B cell (primary cell): ENCODE results near the gene MS4A7.

Source experiments
- CTCF ChIP-seq: fragments of 200-600 bp; IDR thresholded peaks from one replicate; pipeline ENCODE4 v1.8.0; 2022; ENCODE audit warnings: antibody characterized with exemption, mild to moderate bottlenecking
- EZH2 ChIP-seq: IDR thresholded peaks from 2 replicates; pipeline ENCODE4 v1.6.1; 2012; ENCODE audit warnings: borderline replicate concordance, low read depth, mild to moderate bottlenecking, moderate library complexity, low read length; ENCODE audit not compliant: insufficient read depth, poor library complexity, severe bottlenecking

GRCh38 chr11:60420015-60420414 is 41.7 kb downstream of the MS4A7 start:
- no peak for TF ChIP-seq CTCF
- no peak for TF ChIP-seq EZH2
